ENCODE data around the gene PRKCD. TPM values are rescaled to one million over a fixed set of nuclear protein-coding genes. Genes with fewer than 3 reads are reported as not detected.

PRKCD gene
- polyA plus RNA-seq, 3 donors, result 123 to 329 (median 158) TPM

GRCh38 chr3:53199834-53200233 is 38.8 kb downstream of the PRKCD start:
- H3K79me2 ChIP-seq (ENCODE audit: insufficient read depth, low read length), result no peaks in the 10 kb centered on the region
- H3K4me1 Mint-ChIP-seq, result peaks cover 27% of the 10 kb centered on the region

More at GRCh38 chr3:53199834-53200233, 38.8 kb downstream of the PRKCD start:
- Histone ChIP-seq H4K20me1 (ENCODE audit: insufficient read depth, low read length) (peaks cover 19% of the 10 kb centered on the region), H3K4me3 (replicated peaks in 1 of 3; ENCODE audit: low read depth in 2 of 3, low read length in 3 of 3) (no peak overlapping the region), H3K9ac (ENCODE audit: insufficient read depth, low read length, poor library complexity, severe bottlenecking) (no peak overlapping the region), H3K4me2 (replicated peaks; ENCODE audit: extremely low read depth, low read length, poor library complexity, severe bottlenecking) (no peak overlapping the region), H3K27me3 (ENCODE audit: control insufficient read depth in 2 of 2, insufficient read depth in 2 of 2, low read length in 2 of 2) (no peaks in the 10 kb centered on the region), H3K9me3 (replicated peaks in 1 of 2; ENCODE audit: control insufficient read depth in 1 of 2, insufficient read depth in 1 of 2, low read length in 2 of 2) (no peaks in the 10 kb centered on the region), H3K27ac (ENCODE audit: low read depth in 1 of 2, low read length in 2 of 2) (no peak overlapping the region), H3K36me3 (replicated peaks in 1 of 2; ENCODE audit: control insufficient read depth in 1 of 2, insufficient read depth in 2 of 2, low read length in 2 of 2) (peaks cover 4 to 20% of the 10 kb centered on the region in 2 donors), H2AFZ (ENCODE audit: insufficient read depth, low read depth, low read length, poor library complexity, severe bottlenecking) (no peak overlapping the region), H3K4me1 (ENCODE audit: control insufficient read depth in 1 of 2, insufficient read depth in 2 of 2, low read length in 2 of 2) (peaks cover 18 to 23% of the 10 kb centered on the region in 2 donors)
- 75% methylated on average over 1 of the region's 3 CpGs for WGBS (ENCODE audit: insufficient coverage)
- DNase-seq, result no peak
- Mint-ChIP-seq H3K36me3 (peaks cover 9 to 14% of the 10 kb centered on the region in 2 donors), H3K9me3 (no peaks in the 10 kb centered on the region), H3K4me3 (no peak overlapping the region), H3K27ac (no peak overlapping the region), H3K27me3 (ENCODE audit: low read depth in 3 of 3) (peaks cover 2 to 6% (median 3%) of the 10 kb centered on the region in 3 donors)
- no peak for TF ChIP-seq CTCF (IDR thresholded peaks at IDR 0.05)
- intact Hi-C loops (cut with micrococcal nuclease), result loop anchor here (5.0 kb wide), 2 partner anchors 68 to 88 kb away; partner anchors contain the start of gene RFT1 (in 2 of the 2)
